SK-N-SH (cell line): ENCODE measurements around the gene STAMBP. TPM values are rescaled to one million over a fixed set of nuclear protein-coding genes. Genes with fewer than 3 reads are reported as not detected.

Source experiments
- CTCF ChIA-PET: fragments of 300-600, 350-600 bp; formaldehyde crosslinking; extraction: SDS; loops from one replicate; lab custom pipeline; 2021; lab: Yijun Ruan, JAX
- POLR2A ChIA-PET: fragments of 350-600 bp; sonication (Branson Sonifier 250); formaldehyde crosslinking; extraction: SDS; loops from one replicate; lab custom pipeline; 2020; ENCODE audit warnings: antibody characterized with exemption, inconsistent platforms; lab: Yijun Ruan, JAX
- DNase-seq: peaks from one replicate; pipeline ENCODE4 v3.0.0; 2012
- H2AFZ ChIP-seq: fragments of 200-600 bp; sonication (generic); 2 replicates; pipeline ENCODE4 v1.8.1; 2016; ENCODE audit warnings: antibody characterized with exemption, mild to moderate bottlenecking, low read depth
- H3F3A ChIP-seq: fragments of 200-600 bp; sonication (generic); replicated peaks from 2 replicates; pipeline ENCODE3; 2016; ENCODE audit warnings: antibody characterized with exemption, mild to moderate bottlenecking; ENCODE audit not compliant: insufficient read depth
- H3K27ac ChIP-seq, 2 experiments: fragments of 200-500 bp in 1 of 2; fragments of 200-600 bp in 1 of 2; sonication (Bioruptor generic) in 1 of 2; sonication (generic), shearing (Covaris generic) in 1 of 2; 2 replicates each; pipeline versions ENCODE4 v1.5.1 to v1.6.1; 2014 to 2016; ENCODE audit warnings: low read depth in 2 of 2, inconsistent platforms in 1 of 2, low read length in 1 of 2, mild to moderate bottlenecking in 1 of 2, mixed read lengths in 1 of 2
- H3K27me3 ChIP-seq: fragments of 200-600 bp; sonication (generic), shearing (Covaris generic); 2 replicates; pipeline ENCODE4 v1.6.1; 2016; ENCODE audit warnings: mixed run types; ENCODE audit not compliant: insufficient read depth
- H3K36me3 ChIP-seq, 2 experiments: fragments of 200-500 bp in 1 of 2; fragments of 200-600 bp in 1 of 2; sonication (Bioruptor generic) in 1 of 2; sonication (generic) in 1 of 2; replicated peaks in 1 of 2; 2 replicates each; pipeline versions ENCODE3 to v1.5.1; 2014 to 2016; ENCODE audit warnings: low read length in 1 of 2, mild to moderate bottlenecking in 1 of 2; ENCODE audit not compliant: insufficient read depth in 2 of 2, control insufficient read depth in 1 of 2
- H3K4me1 ChIP-seq, 2 experiments: fragments of 200-500 bp in 1 of 2; fragments of 200-600 bp in 1 of 2; sonication (Bioruptor generic) in 1 of 2; sonication (generic), shearing (Covaris generic) in 1 of 2; 2 replicates each; pipeline versions ENCODE4 v1.5.1 to v1.6.1; 2014 to 2016; ENCODE audit warnings: low read depth in 1 of 2, low read length in 1 of 2, mixed run types in 1 of 2; ENCODE audit not compliant: insufficient read depth in 2 of 2, control insufficient read depth in 1 of 2
- H3K4me2 ChIP-seq: fragments of 200-600 bp; sonication (generic), shearing (Covaris generic); 2 replicates; pipeline ENCODE4 v1.6.1; 2017; ENCODE audit warnings: mixed run types
- H3K4me3 ChIP-seq, 2 experiments: fragments of 200-500 bp in 1 of 2; fragments of 200-600 bp in 1 of 2; sonication (Bioruptor generic) in 1 of 2; sonication (generic), shearing (Covaris generic) in 1 of 2; 2 replicates each; pipeline versions ENCODE4 v1.5.1 to v1.8.1; 2014 to 2016; ENCODE audit warnings: low read depth in 2 of 2, inconsistent platforms in 1 of 2, low read length in 1 of 2, mild to moderate bottlenecking in 1 of 2, mixed read lengths in 1 of 2, moderate library complexity in 1 of 2
- H3K79me2 ChIP-seq: fragments of 200-600 bp; sonication (generic); 2 replicates; pipeline ENCODE4 v1.8.1; 2017; ENCODE audit warnings: mild to moderate bottlenecking; ENCODE audit not compliant: insufficient read depth
- H3K9ac ChIP-seq: fragments of 200-600 bp; sonication (generic); 2 replicates; pipeline ENCODE4 v1.6.1; 2017; ENCODE audit warnings: mixed run types
- H3K9me2 ChIP-seq: fragments of 200-600 bp; sonication (generic); 2 replicates; pipeline ENCODE4 v1.6.1; 2017; ENCODE audit warnings: mixed run types
- H3K9me3 ChIP-seq: fragments of 200-600 bp; sonication (generic); 2 replicates; pipeline ENCODE4 v1.6.1; 2017; ENCODE audit warnings: mixed run types, mild to moderate bottlenecking, moderate library complexity
- H4K20me1 ChIP-seq: fragments of 200-600 bp; sonication (generic); 2 replicates; pipeline ENCODE4 v1.6.1; 2017; ENCODE audit warnings: mild to moderate bottlenecking, mixed run types; ENCODE audit not compliant: insufficient read depth
- CHD2 ChIP-seq: fragments of 150-350 bp; IDR thresholded peaks from 2 replicates; pipeline ENCODE4 v1.6.1; 2018; ENCODE audit warnings: low read length; ENCODE audit not compliant: partially characterized antibody
- CTCF ChIP-seq: fragments of 200-600 bp; sonication (generic); IDR thresholded peaks from 2 replicates; pipeline ENCODE4 v1.6.1; 2017; ENCODE audit warnings: antibody characterized with exemption, mild to moderate bottlenecking, moderate library complexity
- ELF1 ChIP-seq: IDR thresholded peaks from 2 replicates; pipeline ENCODE4 v1.4.0; 2012
- EZH2phosphoT487 ChIP-seq: fragments of 200-600 bp; sonication (generic); IDR thresholded peaks from 2 replicates; pipeline ENCODE4 v1.6.1; 2017; ENCODE audit warnings: low read depth, mixed run types, mild to moderate bottlenecking, antibody characterized with exemption, moderate library complexity, borderline replicate concordance
- FOSL2 ChIP-seq: IDR thresholded peaks from 2 replicates; pipeline ENCODE4 v1.4.0; 2012; ENCODE audit warnings: low read depth, mild to moderate bottlenecking, moderate library complexity, borderline replicate concordance
- JUND ChIP-seq: IDR thresholded peaks from 2 replicates; pipeline ENCODE4 v1.4.0; 2012
- MAX ChIP-seq: IDR thresholded peaks from 2 replicates; pipeline ENCODE4 v1.4.0; 2012; ENCODE audit warnings: low read depth
- NRF1 ChIP-seq: IDR thresholded peaks from 2 replicates; pipeline ENCODE4 v1.6.1; 2012; ENCODE audit warnings: low read depth, mild to moderate bottlenecking, low read length
- PBX3 ChIP-seq: IDR thresholded peaks from 2 replicates; pipeline ENCODE4; 2012
- POLR2AphosphoS5 ChIP-seq: IDR thresholded peaks from 2 replicates; pipeline ENCODE4 v1.6.1; 2012; ENCODE audit warnings: low read depth, low read length
- RAD21 ChIP-seq: IDR thresholded peaks from 2 replicates; pipeline ENCODE4 v1.6.1; 2012; ENCODE audit warnings: mild to moderate bottlenecking, low read length
- RCOR1 ChIP-seq: fragments of 150-350 bp; IDR thresholded peaks from 2 replicates; pipeline ENCODE4 v1.6.1; 2017; ENCODE audit warnings: antibody characterized with exemption, low read length
- RXRA ChIP-seq: IDR thresholded peaks from 2 replicates; pipeline ENCODE4 v1.4.0; 2012; ENCODE audit warnings: low read depth, mild to moderate bottlenecking, borderline replicate concordance
- SIN3A ChIP-seq: IDR thresholded peaks from 2 replicates; pipeline ENCODE4 v1.6.1; 2012; ENCODE audit warnings: low read depth, mild to moderate bottlenecking, low read length, moderate library complexity, borderline replicate concordance
- TCF12 ChIP-seq: IDR thresholded peaks from 2 replicates; pipeline ENCODE4 v1.4.0; 2012
- TEAD4 ChIP-seq: IDR thresholded peaks from 2 replicates; pipeline ENCODE4 v1.4.0; 2012; ENCODE audit warnings: mild to moderate bottlenecking, borderline replicate concordance; ENCODE audit not compliant: insufficient read depth
- USF1 ChIP-seq: IDR thresholded peaks from 2 replicates; pipeline ENCODE4 v1.4.0; 2012; ENCODE audit warnings: low read depth, borderline replicate concordance
- WGBS: methylation state at CpG from one replicate; pipeline ENCODE4 v1.1.6; 2017; ENCODE audit warnings: low lambda C conversion rate; 5-methylcytosine and 5-hydroxymethylcytosine counted together
- polyA plus RNA-seq, 3 experiments: library from polyadenylated mRNA; depleted of rRNA; stranded (reverse); fragments of >200 nt; gene quantifications; 2 replicates each; pipeline ENCODE4 v1.2.3, GENCODE V29; 2012

STAMBP gene
- polyA plus RNA-seq, 1 of the 3 experiments (the other 2 are of a cell fraction) = 42.2 TPM

- Histone ChIP-seq H3K9ac (no peak overlapping the region), H3K27ac (no peak overlapping the region), H3K4me3 (no peak overlapping the region), H3K27me3 (no peaks in the 10 kb centered on the region), H3K79me2 (no peaks in the 10 kb centered on the region), H3K36me3 (peaks cover 56 to 82% of the 10 kb centered on the region in 2 experiments), H3F3A (peaks cover 10% of the 10 kb centered on the region), H3K4me1 (peaks cover 0 to 4% of the 10 kb centered on the region in 2 experiments; a peak in 2 of 4 replicates), H3K9me2 (no peaks in the 10 kb centered on the region), H4K20me1 (0 out of 2 replicates have a peak, but pooled peaks cover 4% of the 10 kb centered on the region), H2AFZ (no peak overlapping the region), H3K4me2 (no peak overlapping the region), H3K9me3 (no peaks in the 10 kb centered on the region)
- DNase-seq = no peak
- 81% methylated on average over 6 of the region's 6 CpGs for WGBS
- POLR2A ChIA-PET = no interaction called here
- CTCF ChIA-PET = interaction anchor here (1.1 to 1.9 kb wide), 2 partner anchors 288 to 292 kb away, joined by 3 to 6 read pairs; no protein-coding TSS in a partner anchor
- TF ChIP-seq PBX3 (0 out of 2 replicates have a peak, but pooled peaks have one; percentile 5), POLR2AphosphoS5 (no peak), FOSL2 (peak; percentile 94), RAD21 (no peak), CTCF (no peak), TEAD4 (no peak), RXRA (0 out of 2 replicates have a peak, but pooled peaks have one; percentile 46), SIN3A (0 out of 2 replicates have a peak, but pooled peaks have one; percentile 35), TCF12 (peak; percentile 53; the same call in 1 of the 2 replicates), NRF1 (no peak), MAX (peak; percentile 41; the same call in 1 of the 2 replicates), ELF1 (no peak), USF1 (no peak), RCOR1 (no peak), JUND (peak; percentile 81), EZH2phosphoT487 (no peak), CHD2 (no peak)
Measured at GRCh38 chr2:73859721-73860586, 31.2 kb downstream of the STAMBP start.
